Activated CD4-positive, alpha-beta T cell treated with anti-CD3 and anti-CD28 coated beads for 48 hours (primary cell): ENCODE data around the gene NUP210.

Source experiments
- DNase-seq: peaks from one replicate; pipeline ENCODE4 v3.0.0-alpha.2; 2020

Gene NUP210

GRCh38 chr3:13372656-13373055 lies 47.5 kb downstream of the NUP210 start:
- DNase-seq = no peak

GRCh38 chr3:13372126-13372525 lies 48.0 kb downstream of the NUP210 start:
- no peak for DNase-seq

DNA sequence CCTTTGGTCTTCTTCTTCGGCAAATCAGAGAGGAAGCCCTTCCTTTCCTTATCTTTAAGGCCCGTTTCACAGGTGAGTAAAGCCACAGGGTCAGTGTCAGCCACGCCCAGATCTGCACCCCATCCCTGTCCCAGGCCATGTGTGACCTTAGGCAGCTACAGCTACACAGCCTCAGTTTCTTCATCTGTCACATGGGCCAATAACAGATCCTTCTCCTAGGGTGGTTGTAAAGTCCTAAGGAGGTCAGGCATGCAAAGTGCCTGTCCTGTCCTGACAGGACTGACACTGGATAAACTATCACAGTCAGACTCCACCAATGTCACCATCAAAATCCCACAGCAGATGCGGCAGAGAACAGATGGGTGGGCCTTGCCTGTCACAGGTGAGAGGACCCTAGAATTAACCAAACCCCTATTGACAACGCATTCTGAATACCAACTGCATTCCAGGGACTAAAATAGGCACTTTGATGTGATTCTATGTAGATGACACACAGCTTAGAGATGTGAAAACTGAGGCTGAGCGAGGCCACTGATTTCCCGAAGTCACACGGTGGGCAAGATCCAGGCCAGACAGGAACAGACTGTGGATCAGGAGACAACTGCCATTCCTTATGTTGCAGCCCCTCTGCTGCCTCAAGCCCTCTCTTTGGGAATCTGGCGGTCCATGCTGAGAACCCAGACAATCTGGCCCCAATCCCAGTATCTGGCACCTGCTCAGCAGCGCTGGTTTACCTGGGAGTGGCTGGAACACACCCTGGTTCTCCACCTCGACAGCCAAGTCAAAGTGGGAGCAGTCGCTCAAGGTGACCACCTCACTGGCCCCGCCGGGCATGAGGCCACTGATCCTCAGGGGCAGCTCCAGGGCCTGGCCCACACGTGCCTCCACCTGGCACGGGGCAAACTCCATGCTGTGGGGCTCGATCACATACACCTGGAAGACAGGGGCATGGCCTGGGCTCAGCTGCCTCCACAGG lies 48.7 kb downstream of the NUP210 start:
- DNase-seq = no peak

DNA sequence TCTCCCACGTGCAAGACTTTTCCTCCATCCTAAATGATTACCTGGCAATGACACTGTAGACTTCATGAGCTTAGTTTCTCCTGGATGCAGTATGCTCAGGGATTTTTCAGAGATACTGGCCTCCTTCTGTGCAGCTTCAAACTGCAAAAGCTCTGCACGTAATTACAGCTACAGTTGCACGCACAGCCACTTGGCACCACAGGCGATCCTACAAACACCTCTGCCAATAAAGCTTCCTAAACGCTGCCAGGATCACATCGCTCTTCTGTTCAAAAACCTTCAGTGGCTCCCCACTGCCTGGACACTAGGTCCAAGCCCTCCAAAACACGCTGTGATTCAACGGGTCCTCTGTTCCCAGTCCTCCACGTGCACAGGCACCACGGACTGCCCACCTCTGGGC lies 49.5 kb downstream of the NUP210 start:
- no peak for DNase-seq

GRCh38 chr3:13370055-13370454 lies 50.1 kb downstream of the NUP210 start:
- no peak for DNase-seq

- no peak for DNase-seq
These were observed 51.3 kb downstream of the NUP210 start for GRCh38 chr3:13368834-13369233.

DNA sequence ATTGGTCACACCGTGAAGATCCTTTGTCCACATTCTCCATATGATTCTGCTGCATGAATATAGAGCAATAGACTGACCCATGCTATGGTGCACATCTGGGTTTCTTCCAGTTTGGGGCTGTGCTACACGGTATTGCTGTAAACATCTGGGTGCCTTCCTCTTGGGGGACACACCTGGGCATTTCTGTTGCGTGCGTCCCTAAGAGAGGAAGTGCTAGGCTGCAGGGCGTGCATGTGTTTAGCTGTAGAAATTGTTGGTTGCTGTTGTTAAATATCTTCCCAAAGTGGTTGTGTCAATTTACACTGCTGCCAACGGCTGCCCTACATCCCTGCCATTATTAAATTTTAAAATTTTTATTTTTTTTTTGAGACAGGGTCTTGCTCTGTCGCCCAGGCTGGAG lies 52.4 kb downstream of the NUP210 start:
- no peak for DNase-seq

DNA sequence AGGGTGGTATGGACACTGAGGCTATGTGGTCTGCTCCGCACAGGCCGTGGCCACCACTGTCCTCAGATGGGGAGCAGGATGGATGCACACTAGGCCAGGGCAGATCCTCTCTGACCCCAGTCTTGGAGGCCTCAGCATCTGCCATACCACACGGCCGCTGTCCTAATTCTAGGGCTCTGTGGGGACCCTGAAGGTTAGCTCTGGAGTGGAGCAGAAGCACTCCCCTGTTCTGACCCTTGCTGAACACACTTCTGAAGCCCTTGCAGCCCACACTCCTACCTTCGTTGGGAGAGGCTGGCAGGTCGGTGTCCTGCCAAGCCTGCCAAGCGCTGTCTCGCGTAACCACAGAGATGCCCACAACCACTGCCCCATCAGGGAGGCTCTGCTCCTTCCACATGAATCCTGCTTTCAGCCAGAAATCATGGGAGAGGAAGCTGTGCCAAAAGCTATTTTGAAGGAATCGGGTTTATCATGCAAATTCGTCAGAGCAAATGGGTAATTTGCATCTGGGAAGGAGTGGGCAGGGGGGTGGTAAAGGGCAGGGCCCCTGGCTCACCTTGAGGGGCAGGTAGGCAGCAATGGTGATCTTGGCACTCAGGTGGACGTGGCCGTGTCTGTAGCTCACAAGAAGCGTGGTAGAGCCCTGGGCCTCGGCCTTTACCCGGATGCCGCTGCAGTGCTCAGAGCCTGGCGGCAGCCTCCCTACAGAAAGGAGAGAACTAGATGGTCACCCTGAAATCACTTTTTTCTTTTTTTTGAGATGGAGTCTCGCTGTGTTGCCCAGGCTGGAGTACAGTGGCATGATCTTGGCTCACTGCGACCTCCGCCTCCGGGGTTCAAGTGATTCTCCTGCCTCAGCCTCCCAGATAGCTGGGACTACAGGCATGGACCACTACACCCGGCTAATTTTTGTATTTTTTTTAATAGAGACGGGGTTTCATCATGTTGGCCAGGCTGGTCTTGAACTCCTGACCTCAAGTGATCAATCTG lies 54.4 kb downstream of the NUP210 start:
- DNase-seq = no peak

- DNase-seq = no peak
These were observed 55.4 kb downstream of the NUP210 start for GRCh38 chr3:13364602-13365271.

GRCh38 chr3:13362551-13362950 lies 57.6 kb downstream of the NUP210 start:
- no peak for DNase-seq

- DNase-seq = no peak
These were observed 60.2 kb downstream of the NUP210 start for GRCh38 chr3:13359916-13360315.

DNA sequence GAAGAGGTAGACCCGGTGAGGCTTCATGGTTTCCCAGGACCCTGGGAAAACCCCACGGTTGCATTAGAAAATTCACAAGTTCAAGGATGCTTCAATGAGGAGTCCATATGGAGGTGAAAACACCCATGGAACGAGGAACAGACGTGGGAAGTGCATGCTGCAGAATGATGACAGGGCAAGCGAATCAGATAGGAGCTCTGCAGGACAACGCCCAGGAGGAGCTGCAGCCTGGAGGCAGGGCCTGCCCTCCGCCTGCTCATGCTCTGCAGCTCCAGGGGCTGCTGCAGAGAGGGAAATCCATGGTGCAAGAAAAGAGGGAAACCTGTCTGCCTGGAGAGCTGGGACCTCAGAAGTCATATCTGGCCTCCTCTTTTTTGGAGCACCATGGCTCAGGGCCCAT lies 61.5 kb downstream of the NUP210 start:
- no peak for DNase-seq

- no peak for DNase-seq
These were observed 62.1 kb downstream of the NUP210 start for GRCh38 chr3:13358051-13358450.

DNA sequence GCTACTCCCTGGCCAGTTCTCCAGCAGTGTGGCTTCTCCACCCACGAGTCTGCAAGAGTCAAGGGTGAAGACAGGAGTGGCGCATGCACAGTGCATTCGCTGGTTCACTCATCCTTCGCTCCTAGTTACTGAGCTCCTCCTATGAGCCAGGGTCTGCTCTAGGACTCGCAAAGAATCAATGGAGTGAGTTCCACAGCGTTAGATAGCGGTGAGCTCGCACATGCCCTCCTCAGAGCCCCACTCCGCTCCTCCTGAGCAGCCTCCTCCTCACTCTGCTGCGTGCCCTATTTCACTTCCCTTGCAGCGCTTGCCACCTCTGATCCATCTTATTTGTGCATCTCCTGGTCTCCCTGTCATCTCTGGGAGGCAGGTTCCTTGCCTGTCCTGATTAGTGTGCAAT lies 63.0 kb downstream of the NUP210 start:
- DNase-seq = no peak

DNA sequence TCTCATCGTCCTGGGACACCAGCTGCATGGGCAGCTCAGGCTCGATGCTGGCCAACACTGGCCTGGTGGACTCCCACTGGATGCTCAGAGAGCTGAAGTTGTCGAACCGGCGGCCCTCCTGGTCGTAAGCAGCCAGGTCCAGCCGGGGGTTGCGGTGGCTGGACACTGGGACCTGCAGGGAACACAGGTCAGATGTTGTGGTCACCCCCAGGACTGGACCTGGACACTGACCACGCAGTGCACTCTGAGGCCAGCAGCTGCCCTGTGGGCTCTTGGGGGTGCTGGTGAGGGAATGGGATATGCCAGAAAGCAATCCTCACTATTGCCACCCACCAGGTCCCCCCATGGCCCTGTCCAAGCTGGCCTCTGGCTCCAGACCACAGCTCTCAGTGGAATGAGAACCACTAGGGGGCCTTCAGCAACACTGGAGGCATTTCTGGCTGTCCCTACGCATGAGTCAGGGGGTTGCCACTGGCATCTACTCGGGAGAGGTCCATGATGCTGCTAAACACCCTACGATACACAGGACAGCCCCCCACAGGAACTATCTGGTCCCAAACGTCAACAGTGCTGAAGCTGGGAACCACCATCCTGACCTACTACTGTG lies 66.1 kb downstream of the NUP210 start:
- DNase-seq = no peak

- DNase-seq = no peak
These were observed 66.6 kb downstream of the NUP210 start for GRCh38 chr3:13353506-13353905.

- DNase-seq = peak; percentile 43
These were observed 67.4 kb downstream of the NUP210 start for GRCh38 chr3:13352621-13353131.

DNA sequence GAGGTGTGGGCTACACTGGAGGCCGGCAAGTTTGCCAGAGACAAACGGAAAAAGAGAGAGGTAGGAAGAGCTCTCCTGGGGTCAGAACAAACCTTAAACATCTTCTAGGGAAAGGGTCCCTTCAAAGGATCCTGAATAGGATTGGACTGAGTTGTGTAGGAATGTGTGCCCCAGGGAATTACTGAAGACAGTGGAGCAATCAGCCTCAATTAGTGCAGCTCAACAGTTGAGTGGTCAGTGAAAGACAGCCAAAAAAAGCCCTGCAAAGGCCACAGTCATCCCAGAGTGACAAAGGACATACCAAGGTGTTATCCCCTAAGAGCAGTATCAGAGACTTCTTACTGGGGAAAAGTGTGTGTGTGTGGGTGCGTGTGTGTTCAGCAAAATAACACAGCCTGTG lies 70.3 kb downstream of the NUP210 start:
- DNase-seq = no peak

- DNase-seq = no peak
These were observed 71.3 kb downstream of the NUP210 start for GRCh38 chr3:13348661-13349396.

DNA sequence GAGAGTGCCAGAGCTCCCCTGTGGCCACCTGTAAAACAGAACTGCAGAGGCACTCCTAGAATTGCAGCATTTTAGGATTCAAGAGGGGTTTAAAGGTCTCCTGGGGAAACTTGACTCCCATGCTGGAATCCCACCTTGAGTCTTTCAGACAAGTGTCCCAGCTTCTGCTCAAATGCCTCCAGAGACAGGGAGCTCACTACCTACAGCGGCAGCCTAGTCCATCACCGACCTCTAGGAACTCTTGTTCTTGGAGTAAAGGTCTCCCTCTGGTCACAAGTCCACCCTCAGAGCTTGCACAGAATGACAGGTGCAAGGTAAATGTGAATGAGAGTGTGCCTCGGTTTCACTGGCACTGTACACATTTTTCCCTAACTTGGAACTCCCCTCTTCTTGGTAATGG lies 72.0 kb downstream of the NUP210 start:
- no peak for DNase-seq

GRCh38 chr3:13347390-13347950 lies 72.7 kb downstream of the NUP210 start:
- no peak for DNase-seq
